ENCODE data around the gene ATP8B3. TPM values are rescaled to one million over a fixed set of nuclear protein-coding genes. Genes with fewer than 3 reads are reported as not detected.

The ATP8B3 gene
- total RNA-seq, 1 experiment from 2014 or later = 6.5 TPM

GRCh38 chr19:1746401-1747284, 65.4 kb downstream of the ATP8B3 start:
- DNase-seq (ENCODE audit: low read depth) = peak; percentile 23

GRCh38 chr19:1745589-1746031, 66.5 kb downstream of the ATP8B3 start:
- no peak for DNase-seq (ENCODE audit: low read depth)

GRCh38 chr19:1744822-1745563, 67.1 kb downstream of the ATP8B3 start:
- no peak for DNase-seq (ENCODE audit: low read depth)

- DNase-seq (ENCODE audit: low read depth) = no peak
Observed at GRCh38 chr19:1744133-1744665, 67.9 kb downstream of the ATP8B3 start.

GRCh38 chr19:1742989-1743696, 68.9 kb downstream of the ATP8B3 start:
- no peak for DNase-seq (ENCODE audit: low read depth)

DNA sequence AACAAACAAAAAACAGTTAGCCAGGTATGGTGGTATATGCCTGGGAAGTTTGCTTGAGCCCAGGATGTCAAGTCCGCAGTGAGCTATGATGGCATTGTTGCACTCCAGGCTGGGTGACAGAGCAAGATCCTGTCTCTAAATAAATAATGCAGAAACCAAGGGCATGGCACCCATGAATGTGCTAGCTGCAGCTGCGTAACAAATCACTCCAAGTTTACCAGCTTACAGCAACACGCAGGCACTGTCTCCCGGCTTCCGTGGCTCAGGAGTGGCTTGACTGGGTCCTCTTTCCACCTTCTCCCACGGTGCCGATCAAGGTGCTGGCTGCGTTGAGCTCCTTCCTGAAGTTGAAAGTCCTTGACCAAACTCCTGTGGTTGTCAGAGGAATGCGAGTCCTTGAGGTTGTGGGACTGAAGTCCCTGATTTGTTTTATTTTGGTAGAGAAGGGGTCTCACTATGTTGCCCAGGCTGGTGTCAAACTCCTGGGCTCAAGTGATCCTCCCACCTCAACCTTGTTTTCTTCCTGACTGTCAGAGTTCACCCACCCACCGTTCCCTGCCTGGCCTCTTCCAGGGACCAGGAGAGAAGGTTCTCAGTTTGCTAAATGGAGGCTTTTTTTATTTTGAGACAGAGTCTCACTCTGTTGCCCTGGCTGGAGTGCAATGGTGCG, 72.0 kb downstream of the ATP8B3 start:
- DNase-seq (ENCODE audit: low read depth) = no peak

- DNase-seq (ENCODE audit: low read depth) = no peak
Observed at GRCh38 chr19:1736927-1737326, 75.1 kb downstream of the ATP8B3 start.

GRCh38 chr19:1736280-1736679, 75.8 kb downstream of the ATP8B3 start:
- DNase-seq (ENCODE audit: low read depth) = no peak

- no peak for DNase-seq (ENCODE audit: low read depth)
Observed at GRCh38 chr19:1734321-1734966, 77.6 kb downstream of the ATP8B3 start.

Other genes with a start within 250 kb of the ATP8B3 start
- 67.7 and 81.8 TPM in 2 replicates for gene MEX3D, start 244.0 kb downstream of the ATP8B3 start, total RNA-seq (2014; rRNA removed)
- gene MBD3, start 219.4 kb downstream of the ATP8B3 start, total RNA-seq (2014; rRNA removed) = 174 and 191 TPM in 2 replicates
- 59.9 and 60.0 TPM in 2 replicates for gene UQCR11, start 206.8 kb downstream of the ATP8B3 start, total RNA-seq (2014; rRNA removed)
- gene TCF3, start 159.7 kb downstream of the ATP8B3 start, total RNA-seq (2014; rRNA removed) = 150 and 183 TPM in 2 replicates
- gene ONECUT3, start 58.8 kb downstream of the ATP8B3 start, total RNA-seq (2014; rRNA removed) = 0.06 TPM in 1 of 2 replicates, not detected in the other
- gene REXO1, start 36.2 kb upstream of the ATP8B3 start, total RNA-seq (2014; rRNA removed) = 8.7 and 9.0 TPM in 2 replicates
- 9.4 and 13.6 TPM in 2 replicates for gene KLF16, start 51.3 kb upstream of the ATP8B3 start, total RNA-seq (2014; rRNA removed)
- gene ABHD17A, start 73.2 kb upstream of the ATP8B3 start, total RNA-seq (2014; rRNA removed) = 118 and 132 TPM in 2 replicates
- 6.0 and 7.6 TPM in 2 replicates for gene ADAT3, start 93.1 kb upstream of the ATP8B3 start, total RNA-seq (2014; rRNA removed)
- gene SCAMP4, start 93.1 kb upstream of the ATP8B3 start, total RNA-seq (2014; rRNA removed) = 105 and 147 TPM in 2 replicates
- 96.0 and 103 TPM in 2 replicates for gene CSNK1G2, start 128.9 kb upstream of the ATP8B3 start, total RNA-seq (2014; rRNA removed)
- 69.4 and 76.1 TPM in 2 replicates for gene BTBD2, start 203.4 kb upstream of the ATP8B3 start, total RNA-seq (2014; rRNA removed)
- gene MKNK2, start 239.0 kb upstream of the ATP8B3 start, total RNA-seq (2014; rRNA removed) = 44.0 and 49.5 TPM in 2 replicates